PC-9 (cell line): ENCODE results near the gene SARS2. TPM values are rescaled to one million over a fixed set of nuclear protein-coding genes. Genes with fewer than 3 reads are reported as not detected.

Experiments
- BruUV-seq: library from RNA; stranded (reverse); fragments of 400-500 nt; replicated peaks from 2 replicates; lab custom pipeline; 2021; lab: Mats Ljungman, UMichigan
- CTCF ChIA-PET: fragments of 300-600 bp; sonication (Branson Sonifier 250); formaldehyde crosslinking; loops from one replicate; lab custom pipeline; 2022; ENCODE audit warnings: antibody characterized with exemption; lab: Charles Lee
- POLR2A ChIA-PET: fragments of 300-600 bp; sonication (Branson Sonifier 250); formaldehyde crosslinking; loops from one replicate; lab custom pipeline; 2022; ENCODE audit warnings: antibody characterized with exemption; ENCODE audit not compliant: unreplicated experiment; lab: Charles Lee
- DNase-seq, 2 experiments: peaks; one replicate each; pipeline versions ENCODE4 v3.0.0 to v3.0.0-alpha.2; 2015 to 2022; ENCODE audit warnings: mixed read lengths in 1 of 2
- H2AFZ ChIP-seq: fragments of 200-600 bp; sonication (generic); 2 replicates; pipeline ENCODE4 v1.8.1; 2017; ENCODE audit warnings: antibody characterized with exemption
- H3F3A ChIP-seq: fragments of 200-600 bp; sonication (generic); 2 replicates; pipeline ENCODE4 v1.8.1; 2017; ENCODE audit warnings: antibody characterized with exemption, mild to moderate bottlenecking, low read depth; ENCODE audit not compliant: insufficient read depth
- H3K27ac ChIP-seq: fragments of 200-600 bp; sonication (generic); 2 replicates; pipeline ENCODE4 v1.6.1; 2016; ENCODE audit warnings: mixed run types
- H3K27me3 ChIP-seq: fragments of 200-600 bp; sonication (generic); 2 replicates; pipeline ENCODE4 v1.6.1; 2016; ENCODE audit warnings: low read depth, mixed run types; ENCODE audit not compliant: insufficient read depth
- H3K36me3 ChIP-seq: fragments of 200-600 bp; sonication (generic); 2 replicates; pipeline ENCODE4 v1.6.1; 2016; ENCODE audit warnings: low read depth, mixed run types
- H3K4me1 ChIP-seq: fragments of 200-600 bp; sonication (generic); replicated peaks from 2 replicates; pipeline ENCODE4 v1.6.1; 2016; ENCODE audit warnings: mixed run types; ENCODE audit not compliant: insufficient read depth
- H3K4me2 ChIP-seq: fragments of 200-600 bp; sonication (generic); 2 replicates; pipeline ENCODE4 v1.6.1; 2017; ENCODE audit warnings: mixed run types
- H3K4me3 ChIP-seq: fragments of 200-600 bp; sonication (generic); 2 replicates; pipeline ENCODE4 v1.6.1; 2016; ENCODE audit warnings: mixed run types
- H3K79me2 ChIP-seq: fragments of 200-600 bp; sonication (generic); 2 replicates; pipeline ENCODE4 v1.6.1; 2017; ENCODE audit warnings: low read depth, mixed run types
- H3K9me2 ChIP-seq: fragments of 200-600 bp; sonication (generic); 2 replicates; pipeline ENCODE4 v1.8.1; 2017; ENCODE audit warnings: mild to moderate bottlenecking; ENCODE audit not compliant: insufficient read depth
- H3K9me3 ChIP-seq: fragments of 200-600 bp; sonication (generic); 2 replicates; pipeline ENCODE4 v1.8.1; 2016; ENCODE audit warnings: low read depth; ENCODE audit not compliant: insufficient read depth
- H4K20me1 ChIP-seq: fragments of 200-600 bp; sonication (generic); 2 replicates; pipeline ENCODE4 v1.8.1; 2017; ENCODE audit not compliant: insufficient read depth
- CTCF ChIP-seq: fragments of 200-600 bp; sonication (generic); conservative IDR thresholded peaks from 2 replicates; pipeline ENCODE4 v1.6.1; 2017; ENCODE audit warnings: mixed run types, antibody characterized with exemption, mild to moderate bottlenecking, moderate library complexity
- EZH2 ChIP-seq: fragments of 200-600 bp; sonication (generic); IDR thresholded peaks from 2 replicates; pipeline ENCODE4 v1.8.0; 2017; ENCODE audit warnings: antibody characterized with exemption, low read depth
- intact Hi-C: fragments of 100-400 bp; cut with micrococcal nuclease; formaldehyde crosslinking; loops from one replicate; pipeline ENCODE4 v1.10.0; 2022; ENCODE audit not compliant: unreplicated experiment
- total RNA-seq: library from RNA; stranded (reverse); gene quantifications from 2 replicates; pipeline ENCODE4 v1.2.3, GENCODE V29; 2021

SARS2 gene
- total RNA-seq, 1 experiment from 2014 or later, result 33.7 TPM

- no peak overlapping the region for H2AFZ ChIP-seq
- ChIA-PET POLR2A (no interaction called here), CTCF (no interaction called here)
- H3K27ac ChIP-seq, result no peak overlapping the region
- H3K27me3 ChIP-seq, result no peaks in the 10 kb centered on the region
- H4K20me1 ChIP-seq, result no peaks in the 10 kb centered on the region
- no peaks in the 10 kb centered on the region for H3K36me3 ChIP-seq
- DNase-seq, result no peak
- H3F3A ChIP-seq, result peaks cover 7% of the 10 kb centered on the region; the same call in 1 of the 2 replicates
- no peaks in the 10 kb centered on the region for H3K9me3 ChIP-seq
- H3K4me2 ChIP-seq, result no peak overlapping the region
- no peaks in the 10 kb centered on the region for H3K9me2 ChIP-seq
- no peaks in the 10 kb centered on the region for H3K79me2 ChIP-seq
- no peak for TF ChIP-seq EZH2
- TF ChIP-seq CTCF, result no peak
- no TSS peak for BruUV-seq
- no peak overlapping the region for H3K4me3 ChIP-seq
- intact Hi-C loops, result no loop called here
- no peaks in the 10 kb centered on the region for H3K4me1 ChIP-seq
Observed at GRCh38 chr19:38910488-38910887, 20.1 kb downstream of the SARS2 start.

- Histone ChIP-seq H3K9me2 (no peaks in the 10 kb centered on the region), H3K4me3 (no peak overlapping the region), H3K27me3 (no peaks in the 10 kb centered on the region), H3K4me1 (no peaks in the 10 kb centered on the region), H2AFZ (no peak overlapping the region), H3K27ac (no peak overlapping the region), H3K4me2 (no peak overlapping the region), H4K20me1 (no peaks in the 10 kb centered on the region), H3K36me3 (no peaks in the 10 kb centered on the region), H3K9me3 (no peaks in the 10 kb centered on the region), H3F3A (peaks cover 7% of the 10 kb centered on the region; the same call in 1 of the 2 replicates), H3K79me2 (no peaks in the 10 kb centered on the region)
- no TSS peak for BruUV-seq
- no peak for DNase-seq
- POLR2A ChIA-PET, result interaction anchor here (0.6 kb wide), 1 partner anchor 18 kb away, joined by 7 read pairs; no protein-coding TSS in a partner anchor
- intact Hi-C loops, result no loop called here
- CTCF ChIA-PET, result no interaction called here
- TF ChIP-seq CTCF (no peak), EZH2 (no peak)
Observed at GRCh38 chr19:38908911-38909310, 21.7 kb downstream of the SARS2 start.

GRCh38 chr19:38907670-38908069 is 22.9 kb downstream of the SARS2 start:
- TF ChIP-seq EZH2 (no peak), CTCF (no peak)
- no peaks in the 10 kb centered on the region for H3K27me3 ChIP-seq
- no peaks in the 10 kb centered on the region for H3K4me1 ChIP-seq
- no peak overlapping the region for H2AFZ ChIP-seq
- H3K4me2 ChIP-seq, result no peak overlapping the region
- no peaks in the 10 kb centered on the region for H3K9me3 ChIP-seq
- BruUV-seq, result no TSS peak
- DNase-seq, result no peak
- H4K20me1 ChIP-seq, result no peaks in the 10 kb centered on the region
- no peak overlapping the region for H3K27ac ChIP-seq
- H3K4me3 ChIP-seq, result no peak overlapping the region
- intact Hi-C loops, result no loop called here
- CTCF ChIA-PET, result no interaction called here
- H3K36me3 ChIP-seq, result no peaks in the 10 kb centered on the region
- POLR2A ChIA-PET, result no interaction called here
- 0 out of 2 replicates have a peak, but pooled peaks cover 2% of the 10 kb centered on the region for H3K79me2 ChIP-seq
- H3F3A ChIP-seq, result peaks cover under 1% of the 10 kb centered on the region; the same call in 1 of the 2 replicates
- H3K9me2 ChIP-seq, result no peaks in the 10 kb centered on the region
